GM23338 (cell line): Measurements from ENCODE around the gene NRIP1.

Experiments used
- CREB1 ChIP-seq: fragments of 250-450 bp; sonication (Bioruptor Pico); IDR thresholded peaks from 2 replicates; pipeline ENCODE4 v1.5.0; 2020; ENCODE audit warnings: low read depth, mild to moderate bottlenecking, moderate library complexity
- CTCF ChIP-seq, 2 experiments: fragments of 200-600 bp in 1 of 2; sonication (generic) in 1 of 2; conservative IDR thresholded peaks; 2 replicates each; pipeline versions ENCODE4 v1.5.1 to v1.6.1; 2016 to 2017; ENCODE audit warnings: antibody characterized with exemption in 2 of 2, low read depth in 2 of 2, mild to moderate bottlenecking in 2 of 2, moderate library complexity in 1 of 2
- ETS1 ChIP-seq: IDR thresholded peaks from 2 replicates; pipeline ENCODE4 v1.6.1; 2016; ENCODE audit warnings: antibody characterized with exemption
- EZH2 ChIP-seq: fragments of 200-600 bp; sonication (generic); IDR thresholded peaks from one replicate; pipeline ENCODE4 v1.8.0; 2017; ENCODE audit warnings: antibody characterized with exemption, mild to moderate bottlenecking, low read depth; ENCODE audit not compliant: unreplicated experiment
- EZH2phosphoT487 ChIP-seq: fragments of 200-600 bp; sonication (generic); IDR thresholded peaks from one replicate; pipeline ENCODE4 v1.8.1; 2018; ENCODE audit warnings: antibody characterized with exemption; ENCODE audit not compliant: unreplicated experiment
- JUNB ChIP-seq: IDR thresholded peaks from one replicate; pipeline ENCODE4 v1.6.1; 2016; ENCODE audit warnings: antibody characterized with exemption; ENCODE audit not compliant: unreplicated experiment
- NANOG ChIP-seq: IDR thresholded peaks from 2 replicates; pipeline ENCODE4 v1.6.1; 2016; ENCODE audit warnings: antibody characterized with exemption, borderline replicate concordance
- POLR2AphosphoS5 ChIP-seq: IDR thresholded peaks from 2 replicates; pipeline ENCODE4 v1.6.1; 2016; ENCODE audit warnings: antibody characterized with exemption, low read depth
- REST ChIP-seq: IDR thresholded peaks from one replicate; pipeline ENCODE4 v1.6.1; 2018; ENCODE audit warnings: antibody characterized with exemption; ENCODE audit not compliant: unreplicated experiment
- STAT1 ChIP-seq: IDR thresholded peaks from one replicate; pipeline ENCODE4 v1.6.1; 2016; ENCODE audit warnings: antibody characterized with exemption; ENCODE audit not compliant: unreplicated experiment
- ZNF114 ChIP-seq: fragments of 250-450 bp; sonication (Bioruptor Pico); IDR thresholded peaks from 2 replicates; pipeline ENCODE4 v1.5.0; 2020; ENCODE audit warnings: mild to moderate bottlenecking, moderate library complexity
- ZNF462 ChIP-seq: fragments of 250-450 bp; sonication (Bioruptor Pico); IDR thresholded peaks from 2 replicates; pipeline ENCODE4 v1.5.0; 2020; ENCODE audit warnings: mild to moderate bottlenecking, moderate library complexity

- no peak for TF ChIP-seq CTCF (conservative IDR thresholded peaks at IDR 0.05; ENCODE audit: low read depth in 2 of 2)
- no peak for TF ChIP-seq EZH2
- no peak for TF ChIP-seq ETS1
- TF ChIP-seq JUNB: no peak
- TF ChIP-seq EZH2phosphoT487: no peak
- no peak for TF ChIP-seq STAT1
- TF ChIP-seq CREB1 (CRISPR knock-in tag): no peak
- TF ChIP-seq POLR2AphosphoS5: no peak
- no peak for TF ChIP-seq REST
- no peak for TF ChIP-seq NANOG
- TF ChIP-seq ZNF114 (CRISPR knock-in tag): no peak
- no peak for TF ChIP-seq ZNF462
Measured at GRCh38 chr21:15094706-15095105, 29.9 kb upstream of the NRIP1 start.
